Fibroblast of the conjunctiva (primary cell): ENCODE measurements around the gene PTF1A.
"Not testable (repeated sequence)": the region's sequence is repeated elsewhere in the genome, so short reads cannot be mapped to it uniquely, and the experiment has no call there.

Experiments used
- DNase-seq: peaks from one replicate; pipeline ENCODE4 v3.0.0-alpha.2; 2010; ENCODE audit warnings: low read depth

The PTF1A gene

GRCh38 chr10:23203369-23204325 lies 11.5 kb downstream of the PTF1A start:
- no peak for DNase-seq

- DNase-seq = no peak
Observed at GRCh38 chr10:23204773-23205172, 12.7 kb downstream of the PTF1A start.

- DNase-seq = no peak
Observed at GRCh38 chr10:23205972-23206642, 14.0 kb downstream of the PTF1A start.

- no peak for DNase-seq
Observed at GRCh38 chr10:23217471-23217870, 25.4 kb downstream of the PTF1A start.

- no peak for DNase-seq
Observed at GRCh38 chr10:23230582-23230981, 38.5 kb downstream of the PTF1A start.

- DNase-seq = no peak
Observed at GRCh38 chr10:23238015-23238414, 45.9 kb downstream of the PTF1A start.

- DNase-seq = not testable (repeated sequence)
Observed at GRCh38 chr10:23241779-23242178, 49.7 kb downstream of the PTF1A start.
